ENCODE results near the gene CSRNP3.

The CSRNP3 gene

DNA sequence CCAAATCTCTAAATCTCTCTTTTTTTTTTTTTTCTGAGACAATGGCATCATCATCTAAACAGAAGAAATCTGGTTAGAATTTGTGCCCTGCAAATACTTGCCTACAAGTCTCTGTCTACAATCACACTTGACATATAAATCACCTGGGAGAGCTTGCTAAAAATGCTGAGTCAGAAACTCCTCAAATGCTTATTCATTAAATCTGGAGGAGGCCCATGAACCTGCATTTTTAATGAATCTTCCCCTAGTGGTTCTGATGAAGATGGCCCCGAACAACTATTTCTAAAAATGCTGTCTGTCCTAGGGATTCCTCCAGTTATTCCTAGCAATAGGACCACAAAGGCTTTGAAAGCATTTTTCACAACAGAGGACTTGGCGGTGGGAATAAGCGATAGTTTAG lies 1.6 kb upstream of the CSRNP3 start:
- H3K27me3 ChIP-seq (ENCODE audit: insufficient read depth, insufficient read length): no peaks in the 10 kb centered on the region
- H3K36me3 ChIP-seq (ENCODE audit: insufficient read depth, insufficient read length, low read length): no peaks in the 10 kb centered on the region
- no peaks in the 10 kb centered on the region for H3K4me1 ChIP-seq (ENCODE audit: insufficient read depth, insufficient read length)
- H3K9me3 ChIP-seq (ENCODE audit: insufficient read depth, low read length): no peaks in the 10 kb centered on the region
- H3K4me3 ChIP-seq (ENCODE audit: insufficient read length, low read depth): no peak overlapping the region
- TF ChIP-seq ZNF274 (IDR thresholded peaks at IDR 0.05; ENCODE audit: low read depth, low read length) (no peak), YY1 (IDR thresholded peaks at IDR 0.05; ENCODE audit: insufficient read depth, insufficient read length) (no peak), SUZ12 (IDR thresholded peaks at IDR 0.05; ENCODE audit: extremely low read depth, insufficient read depth, insufficient read length) (no peak)
- DNase-seq (ENCODE audit: low read depth, low spot score): no peak
- no peak overlapping the region for H3K9ac ChIP-seq (ENCODE audit: insufficient read length, low read depth)

DNA sequence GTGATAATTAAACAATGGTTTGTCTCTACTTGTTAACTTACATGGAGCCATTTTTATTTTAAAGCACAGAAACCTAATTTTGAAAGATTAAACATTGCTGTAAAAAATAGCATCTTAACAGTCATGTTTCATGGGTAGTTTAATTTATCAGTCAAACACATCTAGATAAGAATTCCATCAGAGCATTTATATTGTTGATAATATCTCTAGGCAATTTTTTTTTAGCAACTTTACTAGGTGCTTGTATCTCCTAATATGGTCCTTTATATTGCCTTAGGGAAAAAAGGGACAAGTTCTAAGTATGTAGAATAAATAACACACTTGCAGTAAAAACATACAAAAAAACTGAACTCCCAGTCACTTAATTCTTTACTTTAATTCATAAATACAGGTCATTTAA lies 863 bp downstream of the CSRNP3 start:
- H3K36me3 ChIP-seq (ENCODE audit: insufficient read depth, insufficient read length, low read length): no peaks in the 10 kb centered on the region

DNA sequence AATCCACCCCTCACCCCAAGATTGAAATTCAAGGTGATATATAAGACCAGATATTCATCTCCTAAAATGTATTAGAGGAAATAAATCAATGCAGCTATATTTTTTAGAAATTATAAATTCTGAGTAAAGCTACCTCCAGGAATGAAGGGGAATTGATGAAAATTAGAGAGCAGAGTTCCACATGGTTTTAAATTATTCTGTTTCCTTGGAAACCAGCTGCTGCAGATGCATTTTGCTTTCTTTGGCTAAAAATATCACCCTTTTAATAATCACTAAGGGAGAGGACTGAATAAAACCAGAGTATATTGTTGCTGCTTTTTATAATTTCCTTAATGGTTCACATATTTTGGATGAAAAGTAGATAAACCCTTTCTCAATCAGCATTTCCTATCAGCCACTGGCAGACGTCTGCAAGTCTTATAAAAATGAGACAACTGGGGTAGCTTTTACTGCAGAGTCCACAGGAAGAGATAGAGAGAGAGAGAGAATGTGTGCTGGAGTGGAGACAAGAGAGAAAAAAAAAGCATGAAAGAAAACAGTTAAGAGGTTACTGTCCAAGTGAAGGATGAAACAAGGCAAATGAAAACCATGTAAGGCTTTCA lies 2.0 kb downstream of the CSRNP3 start:
- H3K9ac ChIP-seq (ENCODE audit: insufficient read length, low read depth): no peak overlapping the region
- DNase-seq (ENCODE audit: low read depth, low spot score): no peak

More for the DNA sequence above, 863 bp downstream of the CSRNP3 start:
- TF ChIP-seq ZNF274 (IDR thresholded peaks at IDR 0.05; ENCODE audit: low read depth, low read length): no peak
- TF ChIP-seq SUZ12 (IDR thresholded peaks at IDR 0.05; ENCODE audit: extremely low read depth, insufficient read depth, insufficient read length): no peak
- TF ChIP-seq YY1 (IDR thresholded peaks at IDR 0.05; ENCODE audit: insufficient read depth, insufficient read length): no peak
- no peak overlapping the region for H3K9ac ChIP-seq (ENCODE audit: insufficient read length, low read depth)
- no peak overlapping the region for H3K4me3 ChIP-seq (ENCODE audit: insufficient read length, low read depth)
- no peaks in the 10 kb centered on the region for H3K9me3 ChIP-seq (ENCODE audit: insufficient read depth, low read length)
- DNase-seq (ENCODE audit: low read depth, low spot score): no peak
- no peaks in the 10 kb centered on the region for H3K27me3 ChIP-seq (ENCODE audit: insufficient read depth, insufficient read length)
- H3K4me1 ChIP-seq (ENCODE audit: insufficient read depth, insufficient read length): no peaks in the 10 kb centered on the region

DNA sequence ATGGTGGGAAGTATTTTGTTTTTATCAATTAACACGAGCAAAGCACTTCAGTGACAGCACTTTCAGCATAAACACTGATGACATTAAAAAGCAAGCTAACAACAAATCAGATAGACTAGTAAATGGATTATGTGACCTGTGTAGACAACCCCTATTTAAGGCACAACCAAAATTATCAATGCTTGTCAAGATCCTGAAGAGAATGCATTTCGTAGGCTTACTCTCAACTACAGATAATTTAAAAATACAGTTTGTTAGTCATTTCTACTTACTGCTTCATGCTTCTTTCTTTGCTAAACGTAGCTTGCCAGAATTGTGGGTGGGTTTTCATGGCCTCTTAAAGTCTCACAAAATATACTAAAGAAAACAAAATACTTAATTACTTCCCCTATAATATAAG lies 3.4 kb downstream of the CSRNP3 start:
- Histone ChIP-seq H3K27me3 (ENCODE audit: insufficient read depth, insufficient read length) (no peaks in the 10 kb centered on the region), H3K9ac (ENCODE audit: insufficient read length, low read depth) (no peak overlapping the region), H3K4me1 (ENCODE audit: insufficient read depth, insufficient read length) (no peaks in the 10 kb centered on the region), H3K36me3 (ENCODE audit: insufficient read depth, insufficient read length, low read length) (no peaks in the 10 kb centered on the region), H3K4me3 (ENCODE audit: insufficient read length, low read depth) (no peak overlapping the region), H3K9me3 (ENCODE audit: insufficient read depth, low read length) (no peaks in the 10 kb centered on the region)
- TF ChIP-seq SUZ12 (IDR thresholded peaks at IDR 0.05; ENCODE audit: extremely low read depth, insufficient read depth, insufficient read length) (no peak), YY1 (IDR thresholded peaks at IDR 0.05; ENCODE audit: insufficient read depth, insufficient read length) (no peak)
- DNase-seq (ENCODE audit: low read depth, low spot score): no peak

More for the DNA sequence above, 2.0 kb downstream of the CSRNP3 start:
- TF ChIP-seq SUZ12 (IDR thresholded peaks at IDR 0.05; ENCODE audit: extremely low read depth, insufficient read depth, insufficient read length): no peak
- TF ChIP-seq YY1 (IDR thresholded peaks at IDR 0.05; ENCODE audit: insufficient read depth, insufficient read length): no peak
- TF ChIP-seq ZNF274 (IDR thresholded peaks at IDR 0.05; ENCODE audit: low read depth, low read length): no peak
- no peaks in the 10 kb centered on the region for H3K36me3 ChIP-seq (ENCODE audit: insufficient read depth, insufficient read length, low read length)
- H3K4me3 ChIP-seq (ENCODE audit: insufficient read length, low read depth): no peak overlapping the region
- H3K9me3 ChIP-seq (ENCODE audit: insufficient read depth, low read length): no peaks in the 10 kb centered on the region
- no peaks in the 10 kb centered on the region for H3K4me1 ChIP-seq (ENCODE audit: insufficient read depth, insufficient read length)
- no peaks in the 10 kb centered on the region for H3K27me3 ChIP-seq (ENCODE audit: insufficient read depth, insufficient read length)

DNA sequence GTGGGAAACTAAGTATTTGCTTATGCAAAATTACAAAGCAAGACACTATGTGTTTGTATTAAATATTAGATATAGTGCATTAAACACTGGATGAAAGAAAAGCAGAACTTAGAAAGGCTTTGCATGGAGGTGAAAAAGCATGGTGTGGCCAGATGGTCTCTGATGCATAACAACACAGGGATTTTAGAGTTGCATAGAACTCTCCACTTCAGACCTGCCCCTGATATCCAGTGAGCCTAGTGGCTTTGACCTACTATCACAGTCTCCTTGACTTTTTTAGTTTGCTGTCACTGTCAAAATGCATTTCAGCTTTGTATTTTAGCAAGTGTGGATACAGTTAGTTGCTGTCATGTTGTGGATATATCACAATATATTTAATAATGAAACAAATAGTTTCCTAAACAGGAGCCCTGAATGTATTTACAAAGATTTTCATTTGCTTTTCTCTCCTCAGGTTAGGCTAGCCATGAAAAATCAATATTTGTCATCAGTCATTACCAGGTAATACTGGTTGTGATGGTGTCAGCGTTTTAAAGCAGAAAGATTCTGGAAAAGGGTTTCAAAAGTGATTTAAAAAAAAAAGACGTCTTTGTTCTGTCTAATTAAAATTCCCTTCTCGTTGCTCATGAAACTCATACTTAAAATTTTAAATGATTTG lies 5.2 kb downstream of the CSRNP3 start:
- H3K4me3 ChIP-seq (ENCODE audit: insufficient read length, low read depth): no peak overlapping the region
- H3K27me3 ChIP-seq (ENCODE audit: insufficient read depth, insufficient read length): no peaks in the 10 kb centered on the region
- no peak for DNase-seq (ENCODE audit: low read depth, low spot score)
- no peak overlapping the region for H3K9ac ChIP-seq (ENCODE audit: insufficient read length, low read depth)
- H3K4me1 ChIP-seq (ENCODE audit: insufficient read depth, insufficient read length): no peaks in the 10 kb centered on the region
- no peaks in the 10 kb centered on the region for H3K9me3 ChIP-seq (ENCODE audit: insufficient read depth, low read length)
- no peaks in the 10 kb centered on the region for H3K36me3 ChIP-seq (ENCODE audit: insufficient read depth, insufficient read length, low read length)
- no peak for TF ChIP-seq YY1 (IDR thresholded peaks at IDR 0.05; ENCODE audit: insufficient read depth, insufficient read length)
- TF ChIP-seq SUZ12 (IDR thresholded peaks at IDR 0.05; ENCODE audit: extremely low read depth, insufficient read depth, insufficient read length): no peak
- no peak for TF ChIP-seq ZNF274 (IDR thresholded peaks at IDR 0.05; ENCODE audit: low read depth, low read length)

DNA sequence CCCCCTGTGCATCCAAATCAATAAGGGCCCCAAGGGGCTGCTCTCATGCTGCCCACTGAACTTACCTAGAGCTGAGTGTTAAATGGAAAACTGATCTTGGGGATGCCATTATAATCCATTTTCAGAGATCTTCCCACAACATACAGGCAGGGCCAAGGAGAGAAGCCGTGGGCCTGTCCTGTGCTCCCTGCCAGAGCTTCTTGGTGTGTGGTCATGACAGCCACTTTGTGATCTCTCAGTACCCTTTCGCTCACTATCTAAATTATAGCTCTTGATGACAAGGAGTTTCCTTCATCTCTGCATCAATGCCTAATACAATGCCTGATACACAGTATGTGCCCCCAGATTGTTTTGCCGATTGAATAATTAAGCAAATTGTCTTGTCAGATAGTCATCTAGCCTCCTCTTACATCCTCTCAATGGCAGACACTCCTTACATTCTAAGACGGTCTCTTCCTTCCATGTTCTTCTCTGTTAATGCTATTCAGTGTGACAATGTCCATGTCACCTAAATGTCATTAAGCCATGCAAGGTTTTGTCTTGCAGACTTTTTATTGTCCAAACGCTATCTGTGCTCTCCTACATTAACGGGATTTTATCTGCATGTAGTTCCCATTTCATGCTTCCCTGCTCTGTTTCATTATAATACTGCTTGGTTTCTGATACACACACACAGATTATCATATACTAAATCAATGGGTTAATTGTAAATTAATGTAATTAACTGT lies 5.9 kb downstream of the CSRNP3 start:
- DNase-seq (ENCODE audit: low read depth, low spot score): no peak
- TF ChIP-seq YY1 (IDR thresholded peaks at IDR 0.05; ENCODE audit: insufficient read depth, insufficient read length) (no peak), ZNF274 (IDR thresholded peaks at IDR 0.05; ENCODE audit: low read depth, low read length) (no peak), SUZ12 (IDR thresholded peaks at IDR 0.05; ENCODE audit: extremely low read depth, insufficient read depth, insufficient read length) (no peak)
- no peaks in the 10 kb centered on the region for H3K27me3 ChIP-seq (ENCODE audit: insufficient read depth, insufficient read length)

DNA sequence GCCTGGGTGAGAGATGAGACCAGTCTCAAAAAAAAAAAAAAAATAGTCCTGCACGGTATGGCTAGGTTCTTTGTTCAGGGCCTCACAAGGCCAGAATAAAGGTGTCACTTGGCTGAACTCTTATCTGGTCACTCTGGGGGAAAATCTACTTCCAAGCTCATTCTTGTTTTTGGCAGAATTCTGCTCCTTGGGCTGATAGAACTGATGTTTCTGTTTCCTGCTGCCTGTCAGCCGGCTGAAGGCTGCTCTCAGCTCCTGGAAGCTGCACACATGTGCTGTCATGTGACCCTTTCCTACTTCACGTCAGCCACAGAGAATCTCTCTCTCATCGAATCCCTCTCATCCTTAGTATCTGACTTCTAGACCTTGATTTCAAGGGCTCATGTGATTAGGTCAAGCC lies 10.4 kb downstream of the CSRNP3 start:
- no peaks in the 10 kb centered on the region for H3K36me3 ChIP-seq (ENCODE audit: insufficient read depth, insufficient read length, low read length)
- no peaks in the 10 kb centered on the region for H3K27me3 ChIP-seq (ENCODE audit: insufficient read depth, insufficient read length)
- DNase-seq (ENCODE audit: low read depth, low spot score): no peak
- no peak for TF ChIP-seq SUZ12 (IDR thresholded peaks at IDR 0.05; ENCODE audit: extremely low read depth, insufficient read depth, insufficient read length)
- no peak for TF ChIP-seq YY1 (IDR thresholded peaks at IDR 0.05; ENCODE audit: insufficient read depth, insufficient read length)
- TF ChIP-seq ZNF274 (IDR thresholded peaks at IDR 0.05; ENCODE audit: low read depth, low read length): no peak
- no peaks in the 10 kb centered on the region for H3K4me1 ChIP-seq (ENCODE audit: insufficient read depth, insufficient read length)
- no peak overlapping the region for H3K9ac ChIP-seq (ENCODE audit: insufficient read length, low read depth)
- no peaks in the 10 kb centered on the region for H3K9me3 ChIP-seq (ENCODE audit: insufficient read depth, low read length)
- H3K4me3 ChIP-seq (ENCODE audit: insufficient read length, low read depth): no peak overlapping the region

More for the DNA sequence above, 5.9 kb downstream of the CSRNP3 start:
- Histone ChIP-seq H3K36me3 (ENCODE audit: insufficient read depth, insufficient read length, low read length) (no peaks in the 10 kb centered on the region), H3K9ac (ENCODE audit: insufficient read length, low read depth) (no peak overlapping the region), H3K9me3 (ENCODE audit: insufficient read depth, low read length) (no peaks in the 10 kb centered on the region), H3K4me1 (ENCODE audit: insufficient read depth, insufficient read length) (no peaks in the 10 kb centered on the region), H3K4me3 (ENCODE audit: insufficient read length, low read depth) (no peak overlapping the region)

Data from NT2/D1 (cell line).